Left ventricle myocardium inferior (tissue), 1 donor: ENCODE results near the gene AGFG1. TPM values are rescaled to one million over a fixed set of nuclear protein-coding genes. Genes with fewer than 3 reads are reported as not detected.

Experiments used
- DNase-seq: peaks from one replicate; pipeline ENCODE4 v3.0.0-alpha.2; 2020
- H3K27ac ChIP-seq: fragments of 200-600 bp; replicated peaks from 2 replicates; pipeline ENCODE4 v1.8.0; 2021
- H3K27me3 ChIP-seq: fragments of 200-600 bp; 2 replicates; pipeline ENCODE4 v1.8.0; 2021; ENCODE audit warnings: low read depth
- H3K36me3 ChIP-seq: fragments of 200-600 bp; 2 replicates; pipeline ENCODE4 v1.8.0; 2021
- H3K4me1 ChIP-seq: fragments of 200-600 bp; 2 replicates; pipeline ENCODE4 v1.8.0; 2021
- H3K4me3 ChIP-seq: fragments of 200-600 bp; 2 replicates; pipeline ENCODE4 v1.8.0; 2021; ENCODE audit warnings: mild to moderate bottlenecking, moderate library complexity
- H3K9me3 ChIP-seq: fragments of 200-600 bp; replicated peaks from 2 replicates; pipeline ENCODE4 v1.8.0; 2021
- intact Hi-C: fragments of 100-400 bp; cut with micrococcal nuclease; formaldehyde crosslinking; loops from one replicate; pipeline ENCODE4 v1.11.0; 2022
- total RNA-seq: library from RNA; stranded (reverse); fragmentation: NEBNext Ultra II Directional; extraction: Animal tissue kit (Norgen Biotek cat#: 25700); gene quantifications from one replicate; pipeline ENCODE4 v1.2.1, GENCODE V29; 2021
- TF ChIP-seq, protein P1 (sequence below): fragments of 200-600 bp; IDR thresholded peaks from 2 replicates; pipeline ENCODE4 v1.8.0; 2021; ENCODE audit warnings: antibody characterized with exemption, mild to moderate bottlenecking, borderline replicate concordance
- donor health status: DM: no; HTN: yes; CAD: no; lungs with severe emphysema.

The AGFG1 gene
- total RNA-seq, 1 donor from 2014 or later: 50.4 TPM

- TF ChIP-seq, protein P1, sequence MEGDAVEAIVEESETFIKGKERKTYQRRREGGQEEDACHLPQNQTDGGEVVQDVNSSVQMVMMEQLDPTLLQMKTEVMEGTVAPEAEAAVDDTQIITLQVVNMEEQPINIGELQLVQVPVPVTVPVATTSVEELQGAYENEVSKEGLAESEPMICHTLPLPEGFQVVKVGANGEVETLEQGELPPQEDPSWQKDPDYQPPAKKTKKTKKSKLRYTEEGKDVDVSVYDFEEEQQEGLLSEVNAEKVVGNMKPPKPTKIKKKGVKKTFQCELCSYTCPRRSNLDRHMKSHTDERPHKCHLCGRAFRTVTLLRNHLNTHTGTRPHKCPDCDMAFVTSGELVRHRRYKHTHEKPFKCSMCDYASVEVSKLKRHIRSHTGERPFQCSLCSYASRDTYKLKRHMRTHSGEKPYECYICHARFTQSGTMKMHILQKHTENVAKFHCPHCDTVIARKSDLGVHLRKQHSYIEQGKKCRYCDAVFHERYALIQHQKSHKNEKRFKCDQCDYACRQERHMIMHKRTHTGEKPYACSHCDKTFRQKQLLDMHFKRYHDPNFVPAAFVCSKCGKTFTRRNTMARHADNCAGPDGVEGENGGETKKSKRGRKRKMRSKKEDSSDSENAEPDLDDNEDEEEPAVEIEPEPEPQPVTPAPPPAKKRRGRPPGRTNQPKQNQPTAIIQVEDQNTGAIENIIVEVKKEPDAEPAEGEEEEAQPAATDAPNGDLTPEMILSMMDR: no peak
- peaks cover 8% of the 10 kb centered on the region for H3K9me3 ChIP-seq
- intact Hi-C loops: no loop called here
- H3K4me1 ChIP-seq: no peaks in the 10 kb centered on the region
- DNase-seq: no peak
- no peak overlapping the region for H3K4me3 ChIP-seq
- H3K27me3 ChIP-seq: no peaks in the 10 kb centered on the region
- peaks cover 44% of the 10 kb centered on the region for H3K36me3 ChIP-seq
- no peak overlapping the region for H3K27ac ChIP-seq
Measured at GRCh38 chr2:227545990-227546389, 74.0 kb downstream of the AGFG1 start.

DNA sequence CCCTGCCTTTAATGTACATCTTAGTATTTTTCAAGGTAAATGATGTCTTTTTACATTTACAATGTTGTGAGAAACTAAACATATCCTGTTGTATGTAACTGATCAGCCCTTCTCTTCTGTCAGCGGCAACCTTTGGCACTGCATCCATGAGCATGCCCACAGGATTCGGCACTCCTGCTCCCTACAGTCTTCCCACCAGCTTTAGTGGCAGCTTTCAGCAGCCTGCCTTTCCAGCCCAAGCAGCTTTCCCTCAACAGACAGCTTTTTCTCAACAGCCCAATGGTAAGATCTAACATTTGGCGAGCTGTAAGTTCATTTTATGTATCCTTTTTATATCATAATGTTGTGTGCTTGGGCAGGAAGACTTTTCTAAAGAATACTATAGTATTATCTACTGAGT, 79.9 kb downstream of the AGFG1 start:
- H3K4me1 ChIP-seq: no peaks in the 10 kb centered on the region
- no peak overlapping the region for H3K4me3 ChIP-seq
- H3K9me3 ChIP-seq: no peaks in the 10 kb centered on the region
- intact Hi-C loops: no loop called here
- no peaks in the 10 kb centered on the region for H3K27me3 ChIP-seq
- peaks cover 70% of the 10 kb centered on the region for H3K36me3 ChIP-seq
- TF ChIP-seq, protein P1: no peak
- H3K27ac ChIP-seq: no peak overlapping the region
- no peak for DNase-seq

DNA sequence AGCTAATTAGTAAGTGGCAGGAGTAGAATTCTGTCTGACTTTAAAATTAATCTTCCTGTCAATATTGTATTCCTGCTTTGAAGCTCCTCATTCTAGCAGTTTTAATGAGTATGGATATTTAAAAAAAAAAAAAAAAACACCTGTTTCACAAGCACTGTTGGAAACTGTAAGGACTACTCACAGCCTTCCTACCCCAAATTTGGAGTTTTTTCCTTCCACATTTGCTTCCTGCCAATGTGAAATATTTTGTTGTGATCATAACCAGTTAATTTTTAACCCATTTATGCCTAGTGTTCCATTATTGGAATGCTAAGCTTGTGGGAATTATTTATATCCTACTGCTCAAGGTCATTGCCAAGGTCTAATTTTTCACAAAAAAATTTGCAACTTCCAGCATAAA, 90.6 kb downstream of the AGFG1 start:
- TF ChIP-seq, protein P1: no peak
- no peak overlapping the region for H3K4me3 ChIP-seq
- no peak for DNase-seq
- no peak overlapping the region for H3K27ac ChIP-seq
- H3K27me3 ChIP-seq: no peaks in the 10 kb centered on the region
- no peaks in the 10 kb centered on the region for H3K4me1 ChIP-seq
- H3K9me3 ChIP-seq: no peaks in the 10 kb centered on the region
- H3K36me3 ChIP-seq: peaks cover 8% of the 10 kb centered on the region
- intact Hi-C loops: no loop called here

DNA sequence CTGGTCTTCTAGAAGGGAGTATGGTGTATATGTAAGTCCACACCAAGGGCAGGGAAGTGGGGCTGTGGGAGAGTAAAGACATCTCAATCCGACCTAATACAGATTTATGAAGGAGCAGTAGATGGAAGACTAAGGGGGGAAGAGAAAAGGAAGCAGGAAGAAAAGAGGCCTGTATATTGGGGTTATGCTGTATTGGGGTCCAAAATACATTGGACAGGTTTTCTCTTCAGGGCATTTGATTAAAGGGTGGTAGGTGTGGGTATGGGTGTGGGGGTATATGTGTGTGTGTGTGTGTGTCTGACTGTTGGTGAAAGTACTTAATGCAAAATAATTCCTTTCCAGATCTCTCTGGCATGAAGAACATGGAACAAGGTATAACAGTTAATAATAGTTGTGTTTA, 93.1 kb downstream of the AGFG1 start:
- TF ChIP-seq, protein P1: no peak
- Histone ChIP-seq H3K9me3 (no peaks in the 10 kb centered on the region), H3K4me3 (no peak overlapping the region), H3K4me1 (no peaks in the 10 kb centered on the region), H3K27ac (no peak overlapping the region), H3K36me3 (no peaks in the 10 kb centered on the region), H3K27me3 (no peaks in the 10 kb centered on the region)
- DNase-seq: no peak
- intact Hi-C loops: no loop called here

DNA sequence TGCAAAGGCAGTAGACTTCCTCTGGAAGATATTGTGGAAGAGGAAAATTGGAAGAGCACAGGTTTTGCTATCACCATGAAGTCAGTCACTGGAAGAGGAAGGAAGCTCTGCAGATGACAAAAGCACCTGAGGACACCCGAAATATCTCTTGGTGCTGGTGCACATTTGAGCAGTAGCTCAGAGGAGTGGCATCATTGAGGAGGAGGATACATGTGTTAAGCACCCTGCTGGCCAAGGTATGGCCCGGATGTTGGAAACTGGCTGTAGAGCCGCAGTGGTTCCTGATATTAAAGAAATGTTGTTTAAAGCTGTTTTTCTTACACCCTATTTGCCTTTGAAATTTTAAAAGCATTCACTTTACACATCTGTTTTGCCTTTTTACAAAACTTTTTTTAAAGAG, 94.1 kb downstream of the AGFG1 start:
- no peaks in the 10 kb centered on the region for H3K36me3 ChIP-seq
- no peak overlapping the region for H3K4me3 ChIP-seq
- intact Hi-C loops: no loop called here
- TF ChIP-seq, protein P1: no peak
- no peak for DNase-seq
- H3K9me3 ChIP-seq: no peaks in the 10 kb centered on the region
- H3K27ac ChIP-seq: no peak overlapping the region
- no peaks in the 10 kb centered on the region for H3K4me1 ChIP-seq
- H3K27me3 ChIP-seq: no peaks in the 10 kb centered on the region

GRCh38 chr2:227568852-227569169, 96.9 kb downstream of the AGFG1 start:
- H3K4me3 ChIP-seq: no peak overlapping the region
- no peak overlapping the region for H3K27ac ChIP-seq
- no peaks in the 10 kb centered on the region for H3K9me3 ChIP-seq
- H3K4me1 ChIP-seq: no peaks in the 10 kb centered on the region
- intact Hi-C loops: no loop called here
- H3K27me3 ChIP-seq: no peaks in the 10 kb centered on the region
- H3K36me3 ChIP-seq: no peaks in the 10 kb centered on the region
- TF ChIP-seq, protein P1: no peak
- DNase-seq: no peak
